ENCODE results near the gene ZBTB25.

The ZBTB25 gene

DNA sequence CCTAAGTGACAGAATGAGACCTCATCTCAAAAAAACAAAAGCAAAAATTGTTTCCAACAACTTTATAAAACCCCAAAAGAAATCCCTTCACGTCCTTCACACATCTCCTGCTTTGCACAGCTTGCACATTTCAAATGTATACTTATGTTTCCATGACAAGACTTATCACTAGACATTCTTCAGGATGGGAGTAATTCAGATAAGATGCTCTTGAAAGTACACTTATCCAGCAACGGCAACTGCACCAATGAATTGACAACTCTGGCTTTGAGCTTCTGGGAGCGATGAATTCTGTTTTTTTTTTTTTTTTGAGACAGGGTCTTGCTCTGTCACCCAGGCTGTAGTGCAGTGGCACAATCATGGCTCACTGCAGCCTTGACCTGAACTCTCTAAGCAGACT, 69.1 kb downstream of the ZBTB25 start:
- DNase-seq, result no peak

DNA sequence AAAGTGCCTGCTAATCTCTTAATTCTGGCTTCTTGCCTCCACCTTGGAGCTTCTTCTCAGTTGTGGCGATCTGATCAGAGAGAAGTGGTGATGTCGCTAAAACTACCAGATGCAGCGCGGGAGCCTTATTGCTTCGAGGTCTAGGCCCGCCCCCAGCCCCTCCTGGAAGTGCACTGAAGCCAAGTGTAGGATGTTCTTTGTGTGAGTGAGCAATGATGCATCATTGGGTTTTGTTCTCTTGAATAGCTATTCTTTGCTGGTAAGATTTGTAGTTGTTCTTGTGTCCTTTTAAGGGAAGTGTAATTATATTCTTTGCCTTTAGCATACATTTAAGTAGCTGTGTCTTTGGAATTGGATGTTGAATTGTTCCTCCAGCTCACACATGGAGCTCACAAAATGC, 79.7 kb downstream of the ZBTB25 start:
- no peak for DNase-seq

DNA sequence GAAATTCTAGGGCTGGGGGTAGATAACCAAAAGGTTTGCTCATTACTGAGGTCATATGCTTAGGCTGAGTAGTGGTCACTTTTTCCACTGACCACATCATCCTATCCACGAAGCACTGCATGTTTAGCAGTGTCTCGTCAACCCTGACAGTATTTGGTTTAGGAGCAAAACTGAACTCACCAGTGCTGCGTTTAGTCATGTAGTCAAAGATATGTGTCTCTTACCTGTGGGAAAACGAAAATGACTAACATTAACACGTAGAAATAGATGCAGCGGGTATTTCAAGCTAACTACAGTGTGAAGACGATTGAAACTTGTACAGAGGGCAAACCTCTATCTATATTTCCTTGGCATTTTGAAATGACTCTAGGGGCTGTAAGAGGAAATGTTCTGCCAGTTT, 80.9 kb downstream of the ZBTB25 start:
- no peak for DNase-seq

- DNase-seq, result no peak
Observed at GRCh38 chr14:64422005-64422404, 81.6 kb downstream of the ZBTB25 start.

GRCh38 chr14:64421166-64421565, 82.5 kb downstream of the ZBTB25 start:
- no peak for DNase-seq

DNA sequence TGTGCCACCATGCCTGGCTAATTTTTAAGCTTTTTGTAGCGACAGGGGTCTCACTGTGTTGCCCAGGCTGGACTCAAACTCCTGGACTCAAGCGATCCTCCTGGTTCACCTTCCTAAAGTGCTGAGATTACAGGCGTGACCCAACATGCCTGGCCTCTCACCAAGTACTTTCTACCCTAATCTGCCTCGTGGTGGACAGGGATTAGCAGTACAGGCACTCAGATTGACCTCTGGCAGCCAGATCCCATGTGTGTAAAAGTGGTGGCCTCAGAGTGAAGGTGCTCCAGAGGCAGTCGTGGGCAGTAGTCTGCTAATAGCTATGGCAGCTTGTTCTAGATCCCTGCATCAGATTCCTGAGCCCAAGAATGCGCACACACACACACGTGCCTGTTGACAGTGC, 84.6 kb downstream of the ZBTB25 start:
- no peak for DNase-seq

- DNase-seq, result no peak
Observed at GRCh38 chr14:64417771-64418125, 85.9 kb downstream of the ZBTB25 start.

GRCh38 chr14:64417055-64417770, 86.4 kb downstream of the ZBTB25 start:
- no peak for DNase-seq

GRCh38 chr14:64416348-64416932, 87.2 kb downstream of the ZBTB25 start:
- DNase-seq, result no peak

GRCh38 chr14:64412237-64412636, 91.4 kb downstream of the ZBTB25 start:
- no peak for DNase-seq

- DNase-seq, result no peak
Observed at GRCh38 chr14:64411001-64411400, 92.6 kb downstream of the ZBTB25 start.

DNA sequence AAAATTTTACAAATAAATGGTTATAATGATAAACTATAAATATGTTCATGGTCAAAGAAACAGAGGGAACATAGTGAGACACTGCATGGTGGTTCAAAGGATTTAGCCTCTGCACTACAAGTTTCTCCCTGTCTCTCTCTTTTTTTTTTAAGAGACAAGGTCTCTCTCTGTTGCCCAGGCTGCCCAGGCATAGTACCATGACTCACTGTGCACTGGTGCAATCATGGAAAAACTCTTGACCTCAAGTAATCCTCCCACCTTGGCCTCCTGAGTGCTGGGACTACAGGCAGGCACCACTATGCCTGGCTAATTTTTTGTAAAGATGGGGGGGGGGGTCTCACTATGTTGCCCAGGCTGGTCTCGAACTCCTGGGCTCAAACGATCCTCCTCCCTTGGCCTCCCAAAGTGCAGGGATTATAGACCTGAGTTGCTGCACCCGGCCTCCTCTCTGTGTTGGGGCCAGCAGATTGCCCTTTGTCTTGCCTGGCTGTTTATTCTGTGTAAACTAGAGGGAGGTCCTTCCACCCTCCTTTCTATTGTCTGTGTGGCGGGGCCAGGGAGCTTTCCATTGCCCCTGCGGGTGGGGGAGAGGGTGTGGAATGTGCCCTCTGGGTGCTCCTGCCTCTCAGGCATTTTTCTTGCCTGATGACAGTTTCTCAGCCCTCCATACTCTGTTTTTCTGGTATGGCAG, 93.4 kb downstream of the ZBTB25 start:
- no peak for DNase-seq

GRCh38 chr14:64409126-64409920, 94.3 kb downstream of the ZBTB25 start:
- no peak for DNase-seq

- no peak for DNase-seq
Observed at GRCh38 chr14:64407329-64407728, 96.3 kb downstream of the ZBTB25 start.

GRCh38 chr14:64405295-64405694, 98.3 kb downstream of the ZBTB25 start:
- no peak for DNase-seq

- no peak for DNase-seq
Observed at GRCh38 chr14:64401949-64402348, 101.7 kb downstream of the ZBTB25 start.

GRCh38 chr14:64400829-64401459, 102.7 kb downstream of the ZBTB25 start:
- DNase-seq, result no peak

Data from SHP77 (cell line).